ENCODE data around the gene AFM. TPM values are rescaled to one million over a fixed set of nuclear protein-coding genes. Genes with fewer than 3 reads are reported as not detected.

Gene AFM
- total and polyA plus RNA-seq, 4 donors = 0.09 TPM; not detected in 3

DNA sequence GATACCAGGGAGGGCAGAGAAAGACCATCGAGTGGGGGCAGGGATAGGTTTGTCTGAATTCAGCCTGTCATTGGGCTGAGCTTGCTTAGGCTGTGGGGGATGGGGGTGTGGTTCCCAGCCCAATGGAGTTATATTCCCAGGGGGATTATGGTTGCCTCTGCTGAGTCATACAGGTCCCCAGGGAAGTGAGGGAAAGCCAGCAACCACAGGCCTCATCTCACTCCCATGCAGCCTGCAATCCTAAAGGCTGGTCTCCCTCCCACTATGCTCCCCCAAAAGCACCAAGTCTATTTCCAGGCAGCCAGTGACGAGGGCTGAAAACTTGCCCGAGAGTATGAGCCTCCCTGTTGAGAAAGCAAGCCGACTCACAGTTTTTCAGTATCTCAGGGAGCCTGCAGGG is 39.3 kb downstream of the AFM start:
- no peaks in the 10 kb centered on the region for H3K4me1 ChIP-seq (ENCODE audit: control insufficient read depth in 5 of 5, insufficient read depth in 5 of 5, low read length in 5 of 5)

DNA sequence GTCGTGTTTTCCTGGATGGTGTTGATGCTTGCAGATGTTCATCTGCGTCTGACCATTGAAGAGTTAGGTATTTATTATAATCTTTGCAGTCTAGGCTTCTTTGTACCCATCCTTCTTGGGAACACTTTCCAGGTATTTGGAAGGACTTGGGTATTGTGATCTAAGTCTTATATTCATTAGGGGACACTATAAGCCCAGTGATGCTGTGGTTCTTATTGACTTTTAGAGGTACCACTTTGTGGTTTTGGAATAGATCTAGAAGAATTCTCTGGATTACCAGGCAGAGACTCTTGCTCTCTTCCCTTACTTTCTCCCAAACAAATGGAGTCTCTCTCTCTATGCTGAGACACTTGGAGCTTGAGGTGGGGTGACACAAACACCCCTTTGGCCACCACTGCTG is 41.6 kb downstream of the AFM start:
- Histone ChIP-seq H3K9me3 (ENCODE audit: control insufficient read depth in 4 of 4, insufficient read depth in 3 of 4, low read length in 3 of 4) (peaks cover 0 to 2% (median 0%) of the 10 kb centered on the region in 4 donors), H3K9ac (ENCODE audit: insufficient read depth in 1 of 2, low read length in 2 of 2) (no peak overlapping the region), H3K27me3 (ENCODE audit: control insufficient read depth in 3 of 3, insufficient read depth in 3 of 3, low read length in 2 of 3) (no peaks in the 10 kb centered on the region), H3K27ac (ENCODE audit: low read depth in 1 of 2, low read length in 1 of 2) (no peak overlapping the region), H3K36me3 (ENCODE audit: control insufficient read depth in 4 of 4, insufficient read depth in 4 of 4, low read length in 4 of 4) (no peaks in the 10 kb centered on the region), H3K4me1 (ENCODE audit: control insufficient read depth in 5 of 5, insufficient read depth in 5 of 5, low read length in 5 of 5) (no peaks in the 10 kb centered on the region), H3K4me3 (no peak overlapping the region)
- WGBS, 2 donors = 89 to 96% methylated on average over 2 of the region's 2 CpGs
- ATAC-seq (ENCODE audit: insufficient read depth, low FRiP score) = no peak
- TF ChIP-seq, protein P1, sequence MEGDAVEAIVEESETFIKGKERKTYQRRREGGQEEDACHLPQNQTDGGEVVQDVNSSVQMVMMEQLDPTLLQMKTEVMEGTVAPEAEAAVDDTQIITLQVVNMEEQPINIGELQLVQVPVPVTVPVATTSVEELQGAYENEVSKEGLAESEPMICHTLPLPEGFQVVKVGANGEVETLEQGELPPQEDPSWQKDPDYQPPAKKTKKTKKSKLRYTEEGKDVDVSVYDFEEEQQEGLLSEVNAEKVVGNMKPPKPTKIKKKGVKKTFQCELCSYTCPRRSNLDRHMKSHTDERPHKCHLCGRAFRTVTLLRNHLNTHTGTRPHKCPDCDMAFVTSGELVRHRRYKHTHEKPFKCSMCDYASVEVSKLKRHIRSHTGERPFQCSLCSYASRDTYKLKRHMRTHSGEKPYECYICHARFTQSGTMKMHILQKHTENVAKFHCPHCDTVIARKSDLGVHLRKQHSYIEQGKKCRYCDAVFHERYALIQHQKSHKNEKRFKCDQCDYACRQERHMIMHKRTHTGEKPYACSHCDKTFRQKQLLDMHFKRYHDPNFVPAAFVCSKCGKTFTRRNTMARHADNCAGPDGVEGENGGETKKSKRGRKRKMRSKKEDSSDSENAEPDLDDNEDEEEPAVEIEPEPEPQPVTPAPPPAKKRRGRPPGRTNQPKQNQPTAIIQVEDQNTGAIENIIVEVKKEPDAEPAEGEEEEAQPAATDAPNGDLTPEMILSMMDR (IDR thresholded peaks at IDR 0.05; ENCODE audit: control extremely low read depth, extremely low read depth) = no peak
- no peak for DNase-seq

More for the DNA sequence above, 39.3 kb downstream of the AFM start:
- Histone ChIP-seq H3K27me3 (ENCODE audit: control insufficient read depth in 3 of 3, insufficient read depth in 3 of 3, low read length in 2 of 3) (no peaks in the 10 kb centered on the region), H3K36me3 (ENCODE audit: control insufficient read depth in 4 of 4, insufficient read depth in 4 of 4, low read length in 4 of 4) (no peaks in the 10 kb centered on the region), H3K4me3 (no peak overlapping the region), H3K9ac (ENCODE audit: insufficient read depth in 1 of 2, low read length in 2 of 2) (no peak overlapping the region), H3K9me3 (ENCODE audit: control insufficient read depth in 4 of 4, insufficient read depth in 3 of 4, low read length in 3 of 4) (peaks cover 0 to 2% (median 0%) of the 10 kb centered on the region in 4 donors), H3K27ac (ENCODE audit: low read depth in 1 of 2, low read length in 1 of 2) (no peak overlapping the region)
- DNase-seq (no peak), ATAC-seq (ENCODE audit: insufficient read depth, low FRiP score) (no peak)
- TF ChIP-seq, protein P1 (IDR thresholded peaks at IDR 0.05; ENCODE audit: control extremely low read depth, extremely low read depth) = no peak
- 76% methylated on average over 4 of the region's 4 CpGs for WGBS, 2 donors

DNA sequence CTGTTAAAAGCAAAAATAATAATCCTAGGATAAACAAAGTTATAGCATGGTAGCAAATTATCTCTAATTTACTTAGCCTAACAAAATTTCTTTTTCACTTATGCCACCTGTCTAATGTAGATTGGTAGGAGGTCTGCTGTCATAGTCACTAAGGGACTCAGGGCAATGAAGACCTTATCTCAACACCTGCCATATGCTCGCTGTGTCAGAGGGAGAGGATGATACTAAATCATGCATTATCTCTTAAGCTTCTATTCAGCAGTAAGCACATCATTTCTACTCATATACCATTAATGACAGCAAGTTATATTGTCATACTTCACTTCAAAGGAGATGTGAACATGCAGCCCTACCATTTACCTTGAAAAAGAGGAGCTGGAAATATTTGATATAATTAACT is 44.1 kb downstream of the AFM start:
- TF ChIP-seq, protein P1 (IDR thresholded peaks at IDR 0.05; ENCODE audit: control extremely low read depth, extremely low read depth) = no peak
- H3K9ac ChIP-seq (ENCODE audit: insufficient read depth in 1 of 2, low read length in 2 of 2) = no peak overlapping the region
- no peaks in the 10 kb centered on the region for H3K9me3 ChIP-seq (ENCODE audit: control insufficient read depth in 4 of 4, insufficient read depth in 3 of 4, low read length in 3 of 4)
- DNase-seq = no peak
- H3K4me3 ChIP-seq = no peak overlapping the region
- no peaks in the 10 kb centered on the region for H3K4me1 ChIP-seq (ENCODE audit: control insufficient read depth in 5 of 5, insufficient read depth in 5 of 5, low read length in 5 of 5)
- no peaks in the 10 kb centered on the region for H3K36me3 ChIP-seq (ENCODE audit: control insufficient read depth in 4 of 4, insufficient read depth in 4 of 4, low read length in 4 of 4)
- no peaks in the 10 kb centered on the region for H3K27me3 ChIP-seq (ENCODE audit: control insufficient read depth in 3 of 3, insufficient read depth in 3 of 3, low read length in 2 of 3)
- no peak for ATAC-seq (ENCODE audit: insufficient read depth, low FRiP score)
- H3K27ac ChIP-seq (ENCODE audit: low read depth in 1 of 2, low read length in 1 of 2) = no peak overlapping the region
- 71 to 96% methylated on average over 1 of the region's 1 CpG for WGBS, 2 donors

DNA sequence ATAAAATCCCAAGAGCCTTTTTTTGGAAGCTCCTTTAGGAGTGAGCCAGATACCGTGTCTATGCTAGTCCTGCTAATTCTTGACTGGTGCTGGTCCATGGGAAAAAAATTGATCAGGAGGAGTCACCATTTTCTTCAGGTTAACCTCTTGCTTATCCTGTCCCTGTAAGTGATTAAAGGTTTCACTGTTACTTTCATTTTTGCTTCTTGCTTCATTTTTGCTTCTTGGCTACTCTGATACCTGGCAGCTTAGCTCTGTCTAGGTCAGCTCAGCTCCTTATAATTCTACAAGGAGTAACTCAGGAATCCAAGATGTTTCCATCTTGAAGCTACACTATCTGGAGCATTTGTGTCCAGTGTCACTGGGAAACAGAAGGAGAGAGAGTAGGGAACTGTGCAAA is 45.7 kb downstream of the AFM start:
- no peak overlapping the region for H3K9ac ChIP-seq (ENCODE audit: insufficient read depth in 1 of 2, low read length in 2 of 2)
- DNase-seq (no peak), ATAC-seq (ENCODE audit: insufficient read depth, low FRiP score) (no peak)
- H3K27ac ChIP-seq (ENCODE audit: low read depth in 1 of 2, low read length in 1 of 2) = no peak overlapping the region
- 95 to 97% methylated on average over 1 of the region's 1 CpG for WGBS, 2 donors
- no peaks in the 10 kb centered on the region for H3K36me3 ChIP-seq (ENCODE audit: control insufficient read depth in 4 of 4, insufficient read depth in 4 of 4, low read length in 4 of 4)
- no peaks in the 10 kb centered on the region for H3K9me3 ChIP-seq (ENCODE audit: control insufficient read depth in 4 of 4, insufficient read depth in 3 of 4, low read length in 3 of 4)
- no peaks in the 10 kb centered on the region for H3K4me1 ChIP-seq (ENCODE audit: control insufficient read depth in 5 of 5, insufficient read depth in 5 of 5, low read length in 5 of 5)
- no peaks in the 10 kb centered on the region for H3K27me3 ChIP-seq (ENCODE audit: control insufficient read depth in 3 of 3, insufficient read depth in 3 of 3, low read length in 2 of 3)
- no peak overlapping the region for H3K4me3 ChIP-seq
- TF ChIP-seq, protein P1 (IDR thresholded peaks at IDR 0.05; ENCODE audit: control extremely low read depth, extremely low read depth) = no peak

Measured in lung (tissue), 12 donors.